ENCODE measurements around the gene CD2AP.
"Not testable (repeated sequence)": the region's sequence is repeated elsewhere in the genome, so short reads cannot be mapped to it uniquely, and the experiment has no call there.

Gene CD2AP

DNA sequence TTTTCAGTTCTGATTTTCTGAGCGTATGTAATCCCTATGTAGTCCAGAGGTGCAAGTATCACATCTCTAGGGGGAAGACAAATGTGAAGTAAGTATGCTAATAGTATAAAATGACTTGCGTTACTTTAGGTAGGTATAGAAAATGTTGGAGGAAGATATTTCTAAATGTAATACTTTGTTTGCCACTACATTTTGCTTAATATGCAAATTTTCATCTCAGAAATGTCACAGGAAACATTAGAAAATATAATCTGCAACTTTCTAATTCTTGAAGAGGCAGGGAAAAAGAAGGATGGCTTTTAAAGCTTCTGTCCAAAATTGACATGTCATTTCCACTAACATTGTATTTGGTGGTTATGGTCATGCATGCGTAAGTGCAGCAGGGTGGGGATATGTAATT, 85.6 kb downstream of the CD2AP start:
- no peak for DNase-seq (ENCODE audit: low read depth in 2 of 2)

- DNase-seq (ENCODE audit: low read depth in 2 of 2), result not testable (repeated sequence)
Measured at GRCh38 chr6:47566602-47567001, 89.0 kb downstream of the CD2AP start.

DNA sequence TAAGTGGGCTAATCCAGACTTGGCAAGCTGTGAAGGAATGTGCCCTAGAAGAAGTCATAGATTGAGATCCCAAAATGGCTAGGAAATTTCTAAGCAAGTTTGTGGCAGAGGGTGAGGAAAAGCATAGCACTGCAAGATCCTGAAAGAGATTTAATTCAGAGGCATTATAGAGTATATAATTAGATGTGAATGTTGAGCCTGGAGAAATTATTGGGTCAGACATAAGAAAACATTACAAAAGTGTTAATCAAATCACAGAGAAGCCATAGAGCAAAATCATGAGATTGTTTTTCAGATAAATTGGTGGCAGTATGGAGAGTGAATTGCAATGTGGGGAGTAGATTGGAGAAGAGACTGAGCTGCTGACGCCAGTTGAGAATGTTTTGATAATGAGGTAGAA, 90.0 kb downstream of the CD2AP start:
- no peak for DNase-seq (ENCODE audit: low read depth in 2 of 2)

DNA sequence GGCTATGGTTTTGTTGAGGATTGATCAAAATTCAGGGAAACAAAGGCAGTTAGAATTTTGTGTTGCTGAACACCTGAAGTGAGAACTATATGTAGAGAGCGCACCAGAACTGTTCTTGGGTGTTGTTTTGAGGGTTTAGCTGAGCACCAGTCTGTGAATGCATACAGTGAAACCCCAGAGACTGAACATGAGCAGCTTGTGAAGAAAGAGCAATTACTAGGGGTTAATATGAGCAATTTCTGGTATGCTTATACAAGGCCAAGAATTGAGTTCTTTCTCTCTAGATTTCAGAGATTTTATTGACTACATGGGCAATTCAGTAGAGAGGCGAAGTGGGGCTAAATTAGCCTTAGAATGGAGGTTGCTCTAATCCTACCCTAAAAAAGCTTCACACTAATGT, 93.9 kb downstream of the CD2AP start:
- no peak for DNase-seq (ENCODE audit: low read depth in 2 of 2)

- DNase-seq (ENCODE audit: low read depth in 2 of 2), result no peak
Measured at GRCh38 chr6:47573109-47573508, 95.5 kb downstream of the CD2AP start.

- DNase-seq (ENCODE audit: low read depth in 2 of 2), result no peak
Measured at GRCh38 chr6:47574789-47575188, 97.2 kb downstream of the CD2AP start.

DNA sequence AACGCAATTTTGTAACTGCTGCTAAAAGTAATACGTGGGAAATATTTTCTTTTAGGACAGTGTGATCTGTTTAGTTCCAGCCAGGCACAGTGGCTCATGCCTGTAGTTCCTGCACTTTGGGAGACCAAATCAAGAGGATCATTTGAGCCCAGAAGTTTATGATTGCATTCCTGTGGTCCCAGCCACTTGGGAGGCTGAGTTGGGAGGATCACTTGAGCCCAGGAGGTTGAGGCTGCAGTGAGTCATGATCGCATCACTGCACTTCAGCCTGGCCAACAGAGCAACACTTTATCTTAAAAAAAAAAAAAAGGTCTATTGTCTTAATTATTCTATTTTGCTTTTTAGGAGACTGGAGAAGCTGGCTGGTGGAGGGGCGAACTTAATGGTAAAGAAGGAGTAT, 101.5 kb downstream of the CD2AP start:
- no peak for DNase-seq (ENCODE audit: low read depth in 2 of 2)

DNA sequence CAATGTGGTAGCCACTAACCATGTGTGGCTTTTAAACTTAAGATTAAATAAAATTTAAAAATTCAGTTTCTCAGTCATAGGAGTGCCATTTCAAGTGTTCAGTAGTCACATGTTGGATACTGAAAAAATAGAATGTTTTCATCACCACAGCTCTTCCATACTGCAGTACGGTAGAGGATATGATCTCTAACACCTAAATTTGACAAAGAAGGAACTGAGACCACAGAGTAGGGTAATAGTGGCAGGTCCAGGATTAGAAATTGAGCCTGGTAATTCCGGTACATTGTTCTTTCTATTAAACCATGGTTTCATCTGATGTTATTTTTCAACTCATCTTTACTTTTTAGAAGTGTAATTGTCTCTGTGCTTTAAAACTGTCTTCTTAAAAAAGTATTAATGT, 104.0 kb downstream of the CD2AP start:
- DNase-seq (ENCODE audit: low read depth in 2 of 2), result no peak

DNA sequence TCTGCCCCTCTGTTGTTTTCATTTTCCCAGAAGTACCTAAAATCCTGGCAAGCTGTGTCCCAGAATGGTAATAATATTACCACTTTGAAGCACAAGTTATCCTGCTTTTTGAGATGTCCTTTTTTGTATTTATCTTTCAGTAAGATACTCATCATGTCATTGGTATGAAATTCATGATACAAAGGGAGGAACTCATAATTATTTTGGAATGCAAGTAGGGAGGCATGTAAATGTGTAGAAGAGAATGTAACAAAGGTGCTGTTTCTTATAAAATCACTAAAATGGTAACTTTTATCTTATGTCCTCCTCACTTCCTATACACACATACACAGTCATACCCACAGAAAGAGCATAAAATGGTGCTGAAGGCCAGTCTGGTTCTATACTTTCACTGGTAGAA, 109.9 kb downstream of the CD2AP start:
- no peak for DNase-seq (ENCODE audit: low read depth in 2 of 2)

DNA sequence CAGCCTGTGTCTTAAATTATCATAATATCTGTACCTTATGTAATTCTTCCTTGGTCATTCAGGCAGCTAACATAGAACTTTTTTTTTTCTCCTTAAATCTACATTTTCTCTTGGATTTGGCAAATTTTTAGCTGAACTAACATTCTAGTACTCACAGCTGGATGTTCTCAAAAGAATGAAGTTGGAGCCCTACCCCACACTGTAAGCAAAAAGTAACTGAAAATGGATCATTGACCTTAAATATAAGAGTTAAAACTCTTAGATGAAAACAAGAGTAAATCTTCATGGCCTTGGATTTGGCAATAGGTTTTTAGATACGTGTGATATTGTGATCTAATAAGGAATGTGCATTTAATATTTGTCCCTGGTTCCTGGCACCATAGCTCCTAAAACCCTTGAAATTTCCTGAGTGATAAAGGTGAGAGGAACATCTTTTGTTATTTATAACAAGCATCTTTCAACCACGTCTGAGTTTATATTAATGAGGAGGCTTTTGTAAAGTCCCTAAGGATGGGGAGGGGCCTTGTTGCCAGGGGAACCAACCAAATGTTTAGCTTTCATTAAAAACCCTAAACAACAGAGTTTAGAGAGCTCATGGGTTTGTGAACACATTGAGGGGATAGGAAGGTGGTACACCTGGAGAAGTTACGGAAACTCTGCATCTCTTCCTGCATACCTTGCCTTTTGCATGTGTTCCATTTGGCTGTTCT, 114.7 kb downstream of the CD2AP start:
- no peak for DNase-seq (ENCODE audit: low read depth in 2 of 2)

GRCh38 chr6:47593979-47594378, 116.4 kb downstream of the CD2AP start:
- DNase-seq (ENCODE audit: low read depth in 2 of 2), result no peak

GRCh38 chr6:47595785-47596184, 118.2 kb downstream of the CD2AP start:
- DNase-seq (ENCODE audit: low read depth in 2 of 2), result no peak

DNA sequence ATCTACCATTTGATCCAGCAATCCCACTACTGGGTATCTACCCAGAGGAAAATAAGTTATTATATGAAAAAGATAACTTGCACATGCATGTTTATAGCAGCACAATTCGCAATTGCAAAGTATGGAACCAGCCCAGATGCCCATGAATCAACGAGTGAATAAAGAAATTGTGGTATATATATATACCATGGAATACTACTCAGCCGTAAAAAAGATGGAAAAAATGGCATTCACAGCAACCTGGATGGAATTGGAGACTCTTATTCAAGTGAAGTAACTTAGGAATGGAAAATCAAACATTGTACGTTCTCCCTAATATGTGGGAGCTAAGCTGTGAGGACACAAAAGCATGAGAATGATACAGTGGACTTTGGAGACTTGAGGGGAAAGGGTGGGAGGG, 120.8 kb downstream of the CD2AP start:
- DNase-seq (ENCODE audit: low read depth in 2 of 2), result no peak

DNA sequence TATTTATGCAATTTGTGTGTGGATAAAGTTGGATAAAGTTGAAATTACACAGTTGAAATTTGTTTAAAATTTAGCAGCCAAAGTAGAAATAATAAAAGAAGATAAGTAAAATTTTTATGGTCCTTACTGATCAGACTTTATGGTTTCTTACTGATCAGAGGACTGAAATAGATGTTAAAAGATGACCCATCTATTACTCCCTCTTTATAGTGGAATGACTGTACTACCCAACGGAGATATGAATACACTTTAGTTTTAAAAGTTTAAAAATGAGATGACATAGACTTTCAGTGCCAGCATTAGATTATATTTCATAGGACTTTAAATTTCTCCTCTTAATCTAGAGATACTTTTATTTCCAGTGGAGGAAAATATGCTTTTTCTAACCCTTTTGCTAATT, 121.9 kb downstream of the CD2AP start:
- no peak for DNase-seq (ENCODE audit: low read depth in 2 of 2)

DNA sequence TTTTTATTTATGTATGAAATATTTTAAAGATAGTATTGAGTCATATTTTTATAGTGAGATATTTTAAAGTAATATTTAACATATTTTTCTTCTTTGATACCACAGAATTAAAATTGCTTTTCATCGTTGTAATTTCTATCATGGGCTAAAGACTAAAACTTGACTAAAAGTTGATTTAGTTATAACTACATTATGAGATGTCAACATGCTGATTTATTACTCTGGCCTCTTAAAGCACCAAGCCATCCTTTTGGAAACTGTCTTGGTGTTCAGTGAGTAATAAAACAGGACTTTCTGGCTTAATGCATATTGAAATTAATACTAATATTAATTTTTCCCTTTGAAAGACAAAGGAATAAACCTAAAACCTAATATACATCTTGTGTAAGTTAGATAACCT, 125.6 kb downstream of the CD2AP start:
- DNase-seq (ENCODE audit: low read depth in 2 of 2), result no peak

- no peak for DNase-seq (ENCODE audit: low read depth in 2 of 2)
Measured at GRCh38 chr6:47603995-47604394, 126.4 kb downstream of the CD2AP start.

GRCh38 chr6:47621838-47622449, 144.4 kb downstream of the CD2AP start:
- DNase-seq (ENCODE audit: low read depth in 2 of 2), result no peak

GRCh38 chr6:47626782-47627181, 149.2 kb downstream of the CD2AP start:
- no peak for DNase-seq (ENCODE audit: low read depth in 2 of 2)

- no peak for DNase-seq (ENCODE audit: low read depth in 2 of 2)
Measured at GRCh38 chr6:47628448-47629272, 151.1 kb downstream of the CD2AP start.

- no peak for DNase-seq (ENCODE audit: low read depth in 2 of 2)
Measured at GRCh38 chr6:47629954-47630353, 152.4 kb downstream of the CD2AP start.

DNA sequence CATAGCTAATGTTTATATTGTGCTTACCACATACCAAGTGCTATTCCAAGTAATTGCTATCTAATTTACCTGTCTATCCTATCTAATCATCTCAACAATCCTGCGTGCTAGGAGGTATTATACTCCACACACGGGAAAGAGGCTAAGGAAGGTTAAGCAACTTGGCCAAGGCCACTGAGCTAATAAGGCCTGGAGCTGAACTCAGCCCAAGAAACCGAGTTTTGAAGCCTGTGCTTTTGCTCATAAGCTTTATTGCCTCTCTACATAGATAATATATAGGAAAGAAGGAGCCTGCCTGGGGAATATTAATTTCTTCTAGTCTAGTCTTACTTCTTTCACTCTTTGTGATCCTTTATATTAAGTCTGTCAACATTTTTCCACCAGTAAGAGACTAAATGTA, 153.0 kb downstream of the CD2AP start:
- DNase-seq (ENCODE audit: low read depth in 2 of 2), result no peak

DNA sequence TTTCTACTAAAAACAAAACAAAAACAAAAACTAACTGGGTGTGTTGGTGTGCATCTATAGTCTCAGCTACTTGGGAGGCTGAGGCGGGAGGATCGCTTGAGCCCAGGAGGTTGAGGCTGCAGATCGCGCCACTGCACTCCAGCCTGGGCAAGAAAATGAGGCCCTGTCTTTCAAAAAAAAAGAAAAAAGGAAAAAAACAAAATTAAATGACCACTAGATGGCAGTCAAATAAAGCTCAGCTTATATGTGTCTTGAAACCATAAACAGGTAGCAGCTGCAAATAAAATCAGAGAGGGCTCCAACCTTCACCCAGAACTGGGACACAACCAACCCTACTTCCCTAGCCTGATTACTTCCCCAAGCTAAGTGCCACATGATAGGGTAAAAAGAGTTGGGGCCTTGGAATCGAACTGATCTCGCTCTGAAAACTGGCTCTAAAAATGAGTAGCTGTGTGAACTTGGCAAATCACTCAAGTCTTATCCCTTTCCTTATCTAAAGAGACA, 153.7 kb downstream of the CD2AP start:
- DNase-seq (ENCODE audit: low read depth in 2 of 2), result no peak

DNA sequence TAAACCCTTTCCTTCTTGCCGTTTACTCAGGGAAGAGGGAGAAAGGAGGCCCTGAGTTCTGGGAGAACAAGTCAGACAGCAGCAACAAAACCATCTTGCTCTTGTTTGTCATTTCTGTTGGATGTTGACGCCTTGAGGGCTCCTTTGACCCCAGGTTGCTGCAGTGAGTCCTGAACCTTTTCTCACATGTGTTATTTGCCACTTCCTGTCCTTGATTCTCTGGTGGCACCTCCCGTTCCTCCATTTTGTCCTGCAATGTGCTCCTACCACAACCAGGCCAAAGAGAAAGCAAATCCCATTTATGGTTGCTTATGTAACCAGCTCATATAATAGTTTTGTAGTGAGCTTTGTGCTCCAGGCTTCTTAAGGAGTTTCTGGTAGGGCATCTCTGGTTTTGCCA, 154.2 kb downstream of the CD2AP start:
- no peak for DNase-seq (ENCODE audit: low read depth in 2 of 2)

Measured in activated CD4-positive, alpha-beta T cell treated with anti-CD3 and anti-CD28 coated beads for 24 hours (primary cell).